Measurements from ENCODE around the gene TNIK. TPM values are rescaled to one million over a fixed set of nuclear protein-coding genes. Genes with fewer than 3 reads are reported as not detected.

The TNIK gene
- total and polyA plus RNA-seq, 4 donors = 3.7 to 9.8 (median 5.2) TPM

DNA sequence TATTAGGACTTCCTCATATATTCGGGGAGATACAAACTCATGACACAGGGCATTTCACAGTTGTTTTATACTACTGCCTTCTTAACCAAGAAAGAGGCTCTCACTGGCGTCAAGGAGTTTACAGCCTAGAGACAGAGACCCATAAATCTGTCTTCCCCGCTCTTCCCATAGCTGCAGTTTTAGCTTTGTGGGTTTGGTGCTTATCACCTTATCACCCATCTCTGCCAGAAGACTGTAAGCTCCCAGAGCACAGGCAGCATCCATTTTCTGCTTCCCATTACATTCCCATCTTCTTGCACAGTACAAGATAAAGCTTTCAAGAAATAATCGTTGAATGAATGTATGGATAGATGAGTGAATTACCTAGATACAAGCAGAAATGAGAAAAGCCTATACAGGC, 144.3 kb downstream of the TNIK start:
- Histone ChIP-seq H3K9ac (ENCODE audit: low read depth in 1 of 2, low read length in 2 of 2) (no peak overlapping the region), H3K36me3 (ENCODE audit: control insufficient read depth in 4 of 4, insufficient read depth in 3 of 4, low read depth in 1 of 4, low read length in 3 of 4) (no peaks in the 10 kb centered on the region), H3K9me3 (ENCODE audit: control insufficient read depth in 4 of 4, low read length in 3 of 4) (no peaks in the 10 kb centered on the region), H3K27ac (ENCODE audit: low read depth in 1 of 2, low read length in 2 of 2) (no peak overlapping the region), H3K4me1 (ENCODE audit: control insufficient read depth in 4 of 4, insufficient read depth in 4 of 4, low read length in 3 of 4) (no peaks in the 10 kb centered on the region), H3K4me3 (ENCODE audit: low read depth in 1 of 3, low read length in 3 of 3) (no peak overlapping the region), H3K27me3 (ENCODE audit: control insufficient read depth in 4 of 4, insufficient read depth in 4 of 4, low read length in 3 of 4) (no peaks in the 10 kb centered on the region)
- TF ChIP-seq YY1 (IDR thresholded peaks at IDR 0.05) = no peak
- TF ChIP-seq NR2F2 (IDR thresholded peaks at IDR 0.05) = no peak
- TF ChIP-seq, protein P1, sequence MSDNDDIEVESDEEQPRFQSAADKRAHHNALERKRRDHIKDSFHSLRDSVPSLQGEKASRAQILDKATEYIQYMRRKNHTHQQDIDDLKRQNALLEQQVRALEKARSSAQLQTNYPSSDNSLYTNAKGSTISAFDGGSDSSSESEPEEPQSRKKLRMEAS (IDR thresholded peaks at IDR 0.05) = no peak
- no peak for TF ChIP-seq FOXA1 (IDR thresholded peaks at IDR 0.05)
- no peak for TF ChIP-seq JUND (IDR thresholded peaks at IDR 0.05)
- 96% methylated on average over 4 of the region's 4 CpGs for WGBS
- DNase-seq (ENCODE audit: low spot score) = no peak

DNA sequence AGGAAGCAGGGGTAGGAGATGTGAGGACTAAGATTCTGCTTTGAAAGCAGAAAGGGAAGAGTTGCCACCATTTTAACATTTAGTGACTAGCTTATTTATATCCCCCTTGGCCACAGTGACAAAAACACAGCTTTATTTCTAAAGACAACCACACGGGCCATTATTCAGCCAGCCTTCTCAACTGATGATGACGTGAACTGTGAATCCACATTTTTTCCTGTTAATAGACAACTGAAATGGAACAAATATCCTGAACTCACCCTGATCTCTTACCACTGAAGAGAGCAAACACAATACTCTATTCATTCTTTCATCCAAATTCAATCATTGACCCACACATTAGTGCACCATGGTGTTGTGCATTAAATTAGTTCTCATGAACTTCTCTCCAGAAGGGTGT, 145.1 kb downstream of the TNIK start:
- Histone ChIP-seq H3K9ac (ENCODE audit: low read depth in 1 of 2, low read length in 2 of 2) (no peak overlapping the region), H3K27ac (ENCODE audit: low read depth in 1 of 2, low read length in 2 of 2) (no peak overlapping the region), H3K4me1 (ENCODE audit: control insufficient read depth in 4 of 4, insufficient read depth in 4 of 4, low read length in 3 of 4) (no peaks in the 10 kb centered on the region), H3K27me3 (ENCODE audit: control insufficient read depth in 4 of 4, insufficient read depth in 4 of 4, low read length in 3 of 4) (no peaks in the 10 kb centered on the region), H3K4me3 (ENCODE audit: low read depth in 1 of 3, low read length in 3 of 3) (no peak overlapping the region), H3K9me3 (ENCODE audit: control insufficient read depth in 4 of 4, low read length in 3 of 4) (no peaks in the 10 kb centered on the region), H3K36me3 (ENCODE audit: control insufficient read depth in 4 of 4, insufficient read depth in 3 of 4, low read depth in 1 of 4, low read length in 3 of 4) (no peaks in the 10 kb centered on the region)
- DNase-seq (ENCODE audit: low spot score) = no peak
- TF ChIP-seq EGR1 (IDR thresholded peaks at IDR 0.05; ENCODE audit: low read depth in 2 of 2) (no peak), HNF4A (conservative IDR thresholded peaks at IDR 0.05) (no peak), NR2F2 (IDR thresholded peaks at IDR 0.05) (no peak), HNF4G (IDR thresholded peaks at IDR 0.05) (no peak), TAF1 (conservative IDR thresholded peaks at IDR 0.05) (no peak)
- TF ChIP-seq, protein P2, sequence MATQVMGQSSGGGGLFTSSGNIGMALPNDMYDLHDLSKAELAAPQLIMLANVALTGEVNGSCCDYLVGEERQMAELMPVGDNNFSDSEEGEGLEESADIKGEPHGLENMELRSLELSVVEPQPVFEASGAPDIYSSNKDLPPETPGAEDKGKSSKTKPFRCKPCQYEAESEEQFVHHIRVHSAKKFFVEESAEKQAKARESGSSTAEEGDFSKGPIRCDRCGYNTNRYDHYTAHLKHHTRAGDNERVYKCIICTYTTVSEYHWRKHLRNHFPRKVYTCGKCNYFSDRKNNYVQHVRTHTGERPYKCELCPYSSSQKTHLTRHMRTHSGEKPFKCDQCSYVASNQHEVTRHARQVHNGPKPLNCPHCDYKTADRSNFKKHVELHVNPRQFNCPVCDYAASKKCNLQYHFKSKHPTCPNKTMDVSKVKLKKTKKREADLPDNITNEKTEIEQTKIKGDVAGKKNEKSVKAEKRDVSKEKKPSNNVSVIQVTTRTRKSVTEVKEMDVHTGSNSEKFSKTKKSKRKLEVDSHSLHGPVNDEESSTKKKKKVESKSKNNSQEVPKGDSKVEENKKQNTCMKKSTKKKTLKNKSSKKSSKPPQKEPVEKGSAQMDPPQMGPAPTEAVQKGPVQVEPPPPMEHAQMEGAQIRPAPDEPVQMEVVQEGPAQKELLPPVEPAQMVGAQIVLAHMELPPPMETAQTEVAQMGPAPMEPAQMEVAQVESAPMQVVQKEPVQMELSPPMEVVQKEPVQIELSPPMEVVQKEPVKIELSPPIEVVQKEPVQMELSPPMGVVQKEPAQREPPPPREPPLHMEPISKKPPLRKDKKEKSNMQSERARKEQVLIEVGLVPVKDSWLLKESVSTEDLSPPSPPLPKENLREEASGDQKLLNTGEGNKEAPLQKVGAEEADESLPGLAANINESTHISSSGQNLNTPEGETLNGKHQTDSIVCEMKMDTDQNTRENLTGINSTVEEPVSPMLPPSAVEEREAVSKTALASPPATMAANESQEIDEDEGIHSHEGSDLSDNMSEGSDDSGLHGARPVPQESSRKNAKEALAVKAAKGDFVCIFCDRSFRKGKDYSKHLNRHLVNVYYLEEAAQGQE (IDR thresholded peaks at IDR 0.05) = no peak
- TF ChIP-seq, protein P3, sequence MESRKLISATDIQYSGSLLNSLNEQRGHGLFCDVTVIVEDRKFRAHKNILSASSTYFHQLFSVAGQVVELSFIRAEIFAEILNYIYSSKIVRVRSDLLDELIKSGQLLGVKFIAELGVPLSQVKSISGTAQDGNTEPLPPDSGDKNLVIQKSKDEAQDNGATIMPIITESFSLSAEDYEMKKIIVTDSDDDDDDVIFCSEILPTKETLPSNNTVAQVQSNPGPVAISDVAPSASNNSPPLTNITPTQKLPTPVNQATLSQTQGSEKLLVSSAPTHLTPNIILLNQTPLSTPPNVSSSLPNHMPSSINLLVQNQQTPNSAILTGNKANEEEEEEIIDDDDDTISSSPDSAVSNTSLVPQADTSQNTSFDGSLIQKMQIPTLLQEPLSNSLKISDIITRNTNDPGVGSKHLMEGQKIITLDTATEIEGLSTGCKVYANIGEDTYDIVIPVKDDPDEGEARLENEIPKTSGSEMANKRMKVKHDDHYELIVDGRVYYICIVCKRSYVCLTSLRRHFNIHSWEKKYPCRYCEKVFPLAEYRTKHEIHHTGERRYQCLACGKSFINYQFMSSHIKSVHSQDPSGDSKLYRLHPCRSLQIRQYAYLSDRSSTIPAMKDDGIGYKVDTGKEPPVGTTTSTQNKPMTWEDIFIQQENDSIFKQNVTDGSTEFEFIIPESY (IDR thresholded peaks at IDR 0.05) = no peak
- 90% methylated on average over 2 of the region's 2 CpGs for WGBS

DNA sequence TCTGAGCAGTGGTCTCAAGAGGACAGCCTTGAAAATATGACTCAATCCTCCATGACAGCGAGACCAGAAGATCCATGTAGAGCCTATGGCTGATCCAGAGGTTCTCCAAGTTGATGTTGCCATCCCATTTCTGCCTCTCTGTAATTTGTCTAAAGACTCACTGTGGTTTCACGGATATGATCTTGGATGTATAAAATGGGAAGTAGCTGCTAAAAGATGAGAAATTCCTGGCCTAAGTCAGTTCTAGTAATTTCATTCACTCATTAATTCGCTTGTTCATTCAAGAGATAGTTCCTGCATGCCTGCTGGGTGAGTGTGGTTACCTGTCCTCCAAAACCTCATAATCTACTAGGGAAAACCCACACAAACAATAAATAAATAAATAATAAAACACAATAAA, 145.9 kb downstream of the TNIK start:
- 96% methylated on average over 3 of the region's 3 CpGs for WGBS
- Histone ChIP-seq H3K9ac (ENCODE audit: low read depth in 1 of 2, low read length in 2 of 2) (no peak overlapping the region), H3K4me3 (ENCODE audit: low read depth in 1 of 3, low read length in 3 of 3) (no peak overlapping the region), H3K27ac (ENCODE audit: low read depth in 1 of 2, low read length in 2 of 2) (no peak overlapping the region), H3K9me3 (ENCODE audit: control insufficient read depth in 4 of 4, low read length in 3 of 4) (no peaks in the 10 kb centered on the region), H3K36me3 (ENCODE audit: control insufficient read depth in 4 of 4, insufficient read depth in 3 of 4, low read depth in 1 of 4, low read length in 3 of 4) (no peaks in the 10 kb centered on the region), H3K27me3 (ENCODE audit: control insufficient read depth in 4 of 4, insufficient read depth in 4 of 4, low read length in 3 of 4) (no peaks in the 10 kb centered on the region), H3K4me1 (ENCODE audit: control insufficient read depth in 4 of 4, insufficient read depth in 4 of 4, low read length in 3 of 4) (no peaks in the 10 kb centered on the region)
- no peak for DNase-seq (ENCODE audit: low spot score)
- TF ChIP-seq HNF4G (IDR thresholded peaks at IDR 0.05) (no peak), TAF1 (conservative IDR thresholded peaks at IDR 0.05) (no peak), HNF4A (conservative IDR thresholded peaks at IDR 0.05) (no peak), RXRA (IDR thresholded peaks at IDR 0.05) (no peak), FOXA2 (IDR thresholded peaks at IDR 0.05) (no peak), YY1 (IDR thresholded peaks at IDR 0.05) (no peak), RAD21 (IDR thresholded peaks at IDR 0.05) (no peak), JUND (IDR thresholded peaks at IDR 0.05) (no peak), FOXA1 (IDR thresholded peaks at IDR 0.05) (no peak), NR2F2 (IDR thresholded peaks at IDR 0.05) (no peak), GABPA (IDR thresholded peaks at IDR 0.05 in 1 of 2, conservative IDR thresholded peaks at IDR 0.05 in 1 of 2) (no peak)
- TF ChIP-seq, protein P4, sequence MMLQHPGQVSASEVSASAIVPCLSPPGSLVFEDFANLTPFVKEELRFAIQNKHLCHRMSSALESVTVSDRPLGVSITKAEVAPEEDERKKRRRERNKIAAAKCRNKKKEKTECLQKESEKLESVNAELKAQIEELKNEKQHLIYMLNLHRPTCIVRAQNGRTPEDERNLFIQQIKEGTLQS (IDR thresholded peaks at IDR 0.05) = no peak
- TF ChIP-seq, protein P1 (IDR thresholded peaks at IDR 0.05) = no peak
- TF ChIP-seq, protein P2 (IDR thresholded peaks at IDR 0.05) = no peak
